Measurements from ENCODE around the gene MSRB3. TPM values are rescaled to one million over a fixed set of nuclear protein-coding genes. Genes with fewer than 3 reads are reported as not detected.

The MSRB3 gene
- total RNA-seq, 4 donors from 2014 or later = 2.8 to 14.9 (median 9.3) TPM

GRCh38 chr12:65343801-65344200 is 65.3 kb downstream of the MSRB3 start:
- TF ChIP-seq, protein P1, sequence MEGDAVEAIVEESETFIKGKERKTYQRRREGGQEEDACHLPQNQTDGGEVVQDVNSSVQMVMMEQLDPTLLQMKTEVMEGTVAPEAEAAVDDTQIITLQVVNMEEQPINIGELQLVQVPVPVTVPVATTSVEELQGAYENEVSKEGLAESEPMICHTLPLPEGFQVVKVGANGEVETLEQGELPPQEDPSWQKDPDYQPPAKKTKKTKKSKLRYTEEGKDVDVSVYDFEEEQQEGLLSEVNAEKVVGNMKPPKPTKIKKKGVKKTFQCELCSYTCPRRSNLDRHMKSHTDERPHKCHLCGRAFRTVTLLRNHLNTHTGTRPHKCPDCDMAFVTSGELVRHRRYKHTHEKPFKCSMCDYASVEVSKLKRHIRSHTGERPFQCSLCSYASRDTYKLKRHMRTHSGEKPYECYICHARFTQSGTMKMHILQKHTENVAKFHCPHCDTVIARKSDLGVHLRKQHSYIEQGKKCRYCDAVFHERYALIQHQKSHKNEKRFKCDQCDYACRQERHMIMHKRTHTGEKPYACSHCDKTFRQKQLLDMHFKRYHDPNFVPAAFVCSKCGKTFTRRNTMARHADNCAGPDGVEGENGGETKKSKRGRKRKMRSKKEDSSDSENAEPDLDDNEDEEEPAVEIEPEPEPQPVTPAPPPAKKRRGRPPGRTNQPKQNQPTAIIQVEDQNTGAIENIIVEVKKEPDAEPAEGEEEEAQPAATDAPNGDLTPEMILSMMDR (IDR thresholded peaks at IDR 0.05) = no peak
- TF ChIP-seq POLR2A (IDR thresholded peaks at IDR 0.05) = no peak
- Histone ChIP-seq H3K9me3 (no peaks in the 10 kb centered on the region), H3K36me3 (no peaks in the 10 kb centered on the region), H3K27me3 (no peaks in the 10 kb centered on the region), H3K4me3 (no peak overlapping the region), H3K4me1 (no peaks in the 10 kb centered on the region), H3K27ac (no peak overlapping the region)
- no peak for DNase-seq

- TF ChIP-seq, protein P1 (IDR thresholded peaks at IDR 0.05) = no peak
- TF ChIP-seq POLR2A (IDR thresholded peaks at IDR 0.05) = no peak
- H3K27ac ChIP-seq = no peak overlapping the region
- DNase-seq = no peak
These were observed 77.0 kb downstream of the MSRB3 start for GRCh38 chr12:65355461-65355860.

DNA sequence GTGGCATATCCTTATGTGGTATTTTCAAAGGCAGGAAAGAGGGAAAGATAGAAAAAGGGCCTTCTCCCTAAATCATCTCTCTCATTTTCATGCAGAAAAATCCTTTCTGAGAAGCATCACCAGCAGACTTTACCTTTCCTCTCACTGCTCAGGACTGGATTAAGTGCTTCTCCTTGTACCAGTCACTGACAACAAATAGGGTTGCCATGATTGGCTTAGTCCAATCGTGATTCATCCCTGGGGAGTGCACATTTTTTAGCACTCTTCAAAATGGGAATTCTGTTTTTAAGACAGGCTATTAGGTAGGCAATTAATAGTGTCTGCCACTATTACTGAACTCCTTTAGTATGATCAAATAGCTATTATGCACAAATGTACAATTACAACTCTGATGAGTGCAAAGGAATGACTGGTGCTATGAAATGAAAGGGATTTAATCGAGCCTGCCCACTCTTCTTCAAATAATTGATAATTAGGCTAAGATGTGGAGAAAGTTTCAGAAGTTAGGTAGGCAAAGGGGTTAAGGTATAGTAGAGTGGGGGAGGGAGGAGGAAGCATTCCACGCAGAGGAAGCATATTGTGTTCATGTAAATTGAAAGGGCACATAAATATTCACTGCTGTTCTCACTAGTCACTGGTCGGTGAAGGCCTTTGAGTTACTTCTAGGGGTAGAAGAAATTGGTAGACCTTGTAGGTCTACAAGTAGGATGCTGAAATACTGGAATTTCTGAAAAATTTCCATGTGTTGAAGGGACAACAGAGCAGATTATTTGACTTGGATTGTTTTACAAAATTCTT is 84.0 kb downstream of the MSRB3 start:
- no peaks in the 10 kb centered on the region for H3K27me3 ChIP-seq
- TF ChIP-seq POLR2A (IDR thresholded peaks at IDR 0.05) = no peak
- TF ChIP-seq, protein P1 (IDR thresholded peaks at IDR 0.05) = no peak
- H3K27ac ChIP-seq = no peak overlapping the region
- H3K36me3 ChIP-seq = no peaks in the 10 kb centered on the region
- no peak overlapping the region for H3K4me3 ChIP-seq
- DNase-seq = no peak
- no peaks in the 10 kb centered on the region for H3K9me3 ChIP-seq
- no peaks in the 10 kb centered on the region for H3K4me1 ChIP-seq

More at GRCh38 chr12:65355461-65355860, 77.0 kb downstream of the MSRB3 start:
- Histone ChIP-seq H3K9me3 (no peaks in the 10 kb centered on the region), H3K4me1 (no peaks in the 10 kb centered on the region), H3K36me3 (no peaks in the 10 kb centered on the region), H3K27me3 (no peaks in the 10 kb centered on the region), H3K4me3 (no peak overlapping the region)

GRCh38 chr12:65364046-65364445 is 85.6 kb downstream of the MSRB3 start:
- no peaks in the 10 kb centered on the region for H3K9me3 ChIP-seq
- H3K4me1 ChIP-seq = no peaks in the 10 kb centered on the region
- TF ChIP-seq POLR2A (IDR thresholded peaks at IDR 0.05) = no peak
- TF ChIP-seq, protein P1 (IDR thresholded peaks at IDR 0.05) = no peak
- H3K27me3 ChIP-seq = no peaks in the 10 kb centered on the region
- H3K36me3 ChIP-seq = no peaks in the 10 kb centered on the region
- no peak for DNase-seq
- H3K4me3 ChIP-seq = no peak overlapping the region
- H3K27ac ChIP-seq = no peak overlapping the region

GRCh38 chr12:65367396-65367795 is 88.9 kb downstream of the MSRB3 start:
- TF ChIP-seq POLR2A (IDR thresholded peaks at IDR 0.05) = no peak
- TF ChIP-seq, protein P1 (IDR thresholded peaks at IDR 0.05) = no peak
- H3K4me3 ChIP-seq = no peak overlapping the region
- no peak overlapping the region for H3K27ac ChIP-seq
- H3K36me3 ChIP-seq = no peaks in the 10 kb centered on the region
- H3K4me1 ChIP-seq = no peaks in the 10 kb centered on the region
- H3K9me3 ChIP-seq = no peaks in the 10 kb centered on the region
- DNase-seq = no peak
- no peaks in the 10 kb centered on the region for H3K27me3 ChIP-seq

Measured in Peyer's patch (tissue), 4 donors.